Neural cell (in vitro differentiated cells): ENCODE results near the gene SLC22A3. TPM values are rescaled to one million over a fixed set of nuclear protein-coding genes. Genes with fewer than 3 reads are reported as not detected.

ENCODE experiments used
- H2AFZ ChIP-seq: fragments of 200-600, 300-800 bp; sonication (generic), shearing (Covaris generic); 2 replicates; pipeline ENCODE4 v1.6.0; 2014; ENCODE audit warnings: low read depth, mild to moderate bottlenecking, antibody characterized with exemption, low read length, moderate library complexity
- H3F3A ChIP-seq: fragments of 200-600 bp; shearing (Covaris generic); 2 replicates; pipeline ENCODE4 v1.6.1; 2016; ENCODE audit warnings: mild to moderate bottlenecking, moderate library complexity, mixed read lengths, antibody characterized with exemption, low read length; ENCODE audit not compliant: insufficient read depth, poor library complexity, severe bottlenecking
- H3K27ac ChIP-seq: fragments of 200-600, 300-800 bp; sonication (generic), shearing (Covaris generic); 2 replicates; pipeline ENCODE4 v1.5.1; 2014; ENCODE audit warnings: mild to moderate bottlenecking, low read length, moderate library complexity
- H3K27me3 ChIP-seq: fragments of 300-800, 200-600 bp; sonication (generic), shearing (Covaris generic); 2 replicates; pipeline ENCODE4 v1.6.0; 2014; ENCODE audit warnings: mild to moderate bottlenecking, low read depth, low read length, moderate library complexity; ENCODE audit not compliant: insufficient read depth
- H3K36me3 ChIP-seq: fragments of 300-800, 200-600 bp; sonication (generic), shearing (Covaris generic); 2 replicates; pipeline ENCODE4 v1.5.1; 2014; ENCODE audit warnings: mild to moderate bottlenecking, antibody characterized with exemption, low read length, moderate library complexity; ENCODE audit not compliant: insufficient read depth
- H3K4me2 ChIP-seq: fragments of 300-800, 200-600 bp; sonication (generic), shearing (Covaris generic); 2 replicates; pipeline ENCODE4 v1.6.0; 2014; ENCODE audit warnings: mild to moderate bottlenecking, low read length
- H3K4me3 ChIP-seq: fragments of 300-800, 200-600 bp; sonication (generic), shearing (Covaris generic); 2 replicates; pipeline ENCODE4 v1.5.1; 2014; ENCODE audit warnings: mild to moderate bottlenecking, low read length, moderate library complexity
- H3K79me2 ChIP-seq: fragments of 200-600 bp; shearing (Covaris generic); replicated peaks from 2 replicates; pipeline ENCODE4 v1.6.0; 2014; ENCODE audit warnings: mild to moderate bottlenecking, low read length, moderate library complexity; ENCODE audit not compliant: insufficient read depth
- H3K9ac ChIP-seq: fragments of 300-800, 200-600 bp; sonication (generic), shearing (Covaris generic); 2 replicates; pipeline ENCODE4 v1.6.1; 2016; ENCODE audit warnings: mild to moderate bottlenecking, low read length, mixed read lengths
- H3K9me2 ChIP-seq: fragments of 200-600 bp; shearing (Covaris generic); 2 replicates; pipeline ENCODE4 v1.6.1; 2016; ENCODE audit warnings: mild to moderate bottlenecking, low read length, mixed read lengths; ENCODE audit not compliant: insufficient read depth
- H3K9me3 ChIP-seq: fragments of 200-600, 300-800 bp; sonication (generic), shearing (Covaris generic); 2 replicates; pipeline ENCODE4 v1.6.1; 2016; ENCODE audit warnings: mild to moderate bottlenecking, mixed run types, low read length, moderate library complexity, mixed read lengths
- H4K20me1 ChIP-seq: fragments of 200-600 bp; shearing (Covaris generic); 2 replicates; pipeline ENCODE4 v1.6.1; 2016; ENCODE audit warnings: mild to moderate bottlenecking, mixed run types; ENCODE audit not compliant: insufficient read depth
- EP300 ChIP-seq: fragments of 450-650 bp; conservative IDR thresholded peaks from 2 replicates; pipeline ENCODE4 v1.6.1; 2014; ENCODE audit warnings: antibody characterized with exemption, mild to moderate bottlenecking, moderate library complexity; ENCODE audit not compliant: poor library complexity, severe bottlenecking
- EZH2 ChIP-seq: fragments of 200-600, 300-800 bp; shearing (Covaris generic), sonication (generic); IDR thresholded peaks from 2 replicates; pipeline ENCODE4 v1.6.1; 2014; ENCODE audit warnings: antibody characterized with exemption, low read length, borderline replicate concordance, mild to moderate bottlenecking; ENCODE audit not compliant: insufficient read depth, poor library complexity, severe bottlenecking
- MXI1 ChIP-seq: fragments of 450-650 bp; conservative IDR thresholded peaks from 2 replicates; pipeline ENCODE4 v1.6.1; 2014; ENCODE audit warnings: antibody characterized with exemption, mild to moderate bottlenecking; ENCODE audit not compliant: poor library complexity, severe bottlenecking
- POLR2AphosphoS5 ChIP-seq: IDR thresholded peaks from 2 replicates; pipeline ENCODE4 v1.6.1; 2012
- RAD21 ChIP-seq: fragments of 450-650 bp; conservative IDR thresholded peaks from 2 replicates; pipeline ENCODE4 v1.6.1; 2014; ENCODE audit warnings: antibody characterized with exemption, mild to moderate bottlenecking, moderate library complexity
- SMC3 ChIP-seq: fragments of 450-650 bp; conservative IDR thresholded peaks from 2 replicates; pipeline ENCODE4 v1.6.1; 2014; ENCODE audit warnings: antibody characterized with exemption, mild to moderate bottlenecking, moderate library complexity; ENCODE audit not compliant: poor library complexity
- TAF1 ChIP-seq: IDR thresholded peaks from 2 replicates; pipeline ENCODE4 v1.6.1; 2012; ENCODE audit warnings: low read depth
- polyA plus RNA-seq: library from polyadenylated mRNA; depleted of rRNA; stranded (reverse); fragments of >200 nt; gene quantifications from 2 replicates; pipeline ENCODE4 v1.2.3, GENCODE V29; 2014
- TF ChIP-seq, protein P1 (sequence below): IDR thresholded peaks from 2 replicates; pipeline ENCODE4 v1.6.1; 2012; ENCODE audit warnings: borderline replicate concordance
- TF ChIP-seq, protein P2 (sequence below): fragments of 450-650 bp; IDR thresholded peaks from 2 replicates; pipeline ENCODE4 v1.5.1; 2014; ENCODE audit warnings: antibody characterized with exemption, mild to moderate bottlenecking, moderate library complexity; ENCODE audit not compliant: poor library complexity, severe bottlenecking

The SLC22A3 gene
- polyA plus RNA-seq, 1 donor from 2014 or later: not detected

DNA sequence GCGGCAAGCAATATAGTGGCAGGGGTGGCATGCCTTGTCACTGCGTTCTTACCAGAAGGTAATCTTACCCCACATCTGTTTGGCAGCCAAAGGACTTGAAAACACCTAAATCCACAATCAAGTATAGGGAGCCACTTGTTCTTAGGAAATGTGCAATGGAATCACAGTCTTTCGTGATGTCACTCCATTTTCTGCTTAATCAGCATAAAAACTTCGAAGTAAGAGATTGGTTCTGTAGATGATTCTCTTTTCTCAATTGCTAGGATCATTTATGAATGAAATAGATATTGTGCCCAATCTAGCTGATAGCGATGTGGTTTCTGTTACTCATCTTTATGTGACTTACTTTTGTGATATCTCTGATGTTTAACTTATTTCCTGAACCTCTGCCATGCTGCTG lies 89.0 kb downstream of the SLC22A3 start:
- Histone ChIP-seq H3K9me2 (no peaks in the 10 kb centered on the region), H3K4me3 (no peak overlapping the region), H2AFZ (no peak overlapping the region), H4K20me1 (no peaks in the 10 kb centered on the region), H3K27me3 (no peaks in the 10 kb centered on the region), H3K36me3 (no peaks in the 10 kb centered on the region), H3K9me3 (no peaks in the 10 kb centered on the region), H3K27ac (no peak overlapping the region), H3K79me2 (no peaks in the 10 kb centered on the region), H3K9ac (no peak overlapping the region), H3K4me2 (no peak overlapping the region), H3F3A (no peaks in the 10 kb centered on the region)
- no peak for TF ChIP-seq SMC3
- no peak for TF ChIP-seq TAF1
- TF ChIP-seq POLR2AphosphoS5: no peak
- no peak for TF ChIP-seq EP300
- TF ChIP-seq MXI1: no peak
- TF ChIP-seq, protein P1, sequence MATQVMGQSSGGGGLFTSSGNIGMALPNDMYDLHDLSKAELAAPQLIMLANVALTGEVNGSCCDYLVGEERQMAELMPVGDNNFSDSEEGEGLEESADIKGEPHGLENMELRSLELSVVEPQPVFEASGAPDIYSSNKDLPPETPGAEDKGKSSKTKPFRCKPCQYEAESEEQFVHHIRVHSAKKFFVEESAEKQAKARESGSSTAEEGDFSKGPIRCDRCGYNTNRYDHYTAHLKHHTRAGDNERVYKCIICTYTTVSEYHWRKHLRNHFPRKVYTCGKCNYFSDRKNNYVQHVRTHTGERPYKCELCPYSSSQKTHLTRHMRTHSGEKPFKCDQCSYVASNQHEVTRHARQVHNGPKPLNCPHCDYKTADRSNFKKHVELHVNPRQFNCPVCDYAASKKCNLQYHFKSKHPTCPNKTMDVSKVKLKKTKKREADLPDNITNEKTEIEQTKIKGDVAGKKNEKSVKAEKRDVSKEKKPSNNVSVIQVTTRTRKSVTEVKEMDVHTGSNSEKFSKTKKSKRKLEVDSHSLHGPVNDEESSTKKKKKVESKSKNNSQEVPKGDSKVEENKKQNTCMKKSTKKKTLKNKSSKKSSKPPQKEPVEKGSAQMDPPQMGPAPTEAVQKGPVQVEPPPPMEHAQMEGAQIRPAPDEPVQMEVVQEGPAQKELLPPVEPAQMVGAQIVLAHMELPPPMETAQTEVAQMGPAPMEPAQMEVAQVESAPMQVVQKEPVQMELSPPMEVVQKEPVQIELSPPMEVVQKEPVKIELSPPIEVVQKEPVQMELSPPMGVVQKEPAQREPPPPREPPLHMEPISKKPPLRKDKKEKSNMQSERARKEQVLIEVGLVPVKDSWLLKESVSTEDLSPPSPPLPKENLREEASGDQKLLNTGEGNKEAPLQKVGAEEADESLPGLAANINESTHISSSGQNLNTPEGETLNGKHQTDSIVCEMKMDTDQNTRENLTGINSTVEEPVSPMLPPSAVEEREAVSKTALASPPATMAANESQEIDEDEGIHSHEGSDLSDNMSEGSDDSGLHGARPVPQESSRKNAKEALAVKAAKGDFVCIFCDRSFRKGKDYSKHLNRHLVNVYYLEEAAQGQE: no peak
- TF ChIP-seq EZH2: no peak
- TF ChIP-seq RAD21: no peak
- TF ChIP-seq, protein P2, sequence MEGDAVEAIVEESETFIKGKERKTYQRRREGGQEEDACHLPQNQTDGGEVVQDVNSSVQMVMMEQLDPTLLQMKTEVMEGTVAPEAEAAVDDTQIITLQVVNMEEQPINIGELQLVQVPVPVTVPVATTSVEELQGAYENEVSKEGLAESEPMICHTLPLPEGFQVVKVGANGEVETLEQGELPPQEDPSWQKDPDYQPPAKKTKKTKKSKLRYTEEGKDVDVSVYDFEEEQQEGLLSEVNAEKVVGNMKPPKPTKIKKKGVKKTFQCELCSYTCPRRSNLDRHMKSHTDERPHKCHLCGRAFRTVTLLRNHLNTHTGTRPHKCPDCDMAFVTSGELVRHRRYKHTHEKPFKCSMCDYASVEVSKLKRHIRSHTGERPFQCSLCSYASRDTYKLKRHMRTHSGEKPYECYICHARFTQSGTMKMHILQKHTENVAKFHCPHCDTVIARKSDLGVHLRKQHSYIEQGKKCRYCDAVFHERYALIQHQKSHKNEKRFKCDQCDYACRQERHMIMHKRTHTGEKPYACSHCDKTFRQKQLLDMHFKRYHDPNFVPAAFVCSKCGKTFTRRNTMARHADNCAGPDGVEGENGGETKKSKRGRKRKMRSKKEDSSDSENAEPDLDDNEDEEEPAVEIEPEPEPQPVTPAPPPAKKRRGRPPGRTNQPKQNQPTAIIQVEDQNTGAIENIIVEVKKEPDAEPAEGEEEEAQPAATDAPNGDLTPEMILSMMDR: no peak

DNA sequence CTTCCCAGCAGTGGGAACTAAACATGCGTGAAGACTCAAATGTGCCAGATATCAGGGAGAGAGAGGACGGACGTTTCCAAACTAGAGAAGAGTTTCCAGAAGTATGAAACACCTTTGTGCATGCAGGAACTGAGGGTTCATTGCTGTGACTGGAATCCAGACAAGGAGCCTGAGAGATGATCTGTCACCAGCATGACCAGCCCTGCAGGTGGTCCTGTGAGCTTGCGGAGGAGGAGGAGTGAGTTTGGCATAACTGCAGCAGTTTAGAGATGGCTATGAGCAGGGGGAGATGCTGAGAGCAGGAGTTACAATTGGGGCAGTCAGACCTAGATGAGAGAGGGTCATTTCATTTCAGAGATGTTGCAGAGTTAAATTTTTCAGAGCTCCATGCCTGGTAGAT lies 89.6 kb downstream of the SLC22A3 start:
- no peak overlapping the region for H3K4me2 ChIP-seq
- H2AFZ ChIP-seq: no peak overlapping the region
- no peak overlapping the region for H3K9ac ChIP-seq
- no peaks in the 10 kb centered on the region for H3K9me2 ChIP-seq
- no peak for TF ChIP-seq MXI1
- TF ChIP-seq POLR2AphosphoS5: no peak
- TF ChIP-seq, protein P2: no peak
- no peak for TF ChIP-seq RAD21
- TF ChIP-seq, protein P1: no peak
- TF ChIP-seq SMC3: no peak
- no peaks in the 10 kb centered on the region for H3K36me3 ChIP-seq
- H3K79me2 ChIP-seq: no peaks in the 10 kb centered on the region
- no peaks in the 10 kb centered on the region for H3K27me3 ChIP-seq
- H3K4me3 ChIP-seq: no peak overlapping the region
- no peaks in the 10 kb centered on the region for H3K9me3 ChIP-seq
- no peaks in the 10 kb centered on the region for H4K20me1 ChIP-seq
- H3K27ac ChIP-seq: no peak overlapping the region
- H3F3A ChIP-seq: no peaks in the 10 kb centered on the region
